Measurements from ENCODE around the gene ETNK2. TPM values are rescaled to one million over a fixed set of nuclear protein-coding genes. Genes with fewer than 3 reads are reported as not detected.
"Not testable (repeated sequence)": the region's sequence is repeated elsewhere in the genome, so short reads cannot be mapped to it uniquely, and the experiment has no call there.

The ETNK2 gene
- total RNA-seq, 1 donor from 2014 or later = 0.16 TPM

DNA sequence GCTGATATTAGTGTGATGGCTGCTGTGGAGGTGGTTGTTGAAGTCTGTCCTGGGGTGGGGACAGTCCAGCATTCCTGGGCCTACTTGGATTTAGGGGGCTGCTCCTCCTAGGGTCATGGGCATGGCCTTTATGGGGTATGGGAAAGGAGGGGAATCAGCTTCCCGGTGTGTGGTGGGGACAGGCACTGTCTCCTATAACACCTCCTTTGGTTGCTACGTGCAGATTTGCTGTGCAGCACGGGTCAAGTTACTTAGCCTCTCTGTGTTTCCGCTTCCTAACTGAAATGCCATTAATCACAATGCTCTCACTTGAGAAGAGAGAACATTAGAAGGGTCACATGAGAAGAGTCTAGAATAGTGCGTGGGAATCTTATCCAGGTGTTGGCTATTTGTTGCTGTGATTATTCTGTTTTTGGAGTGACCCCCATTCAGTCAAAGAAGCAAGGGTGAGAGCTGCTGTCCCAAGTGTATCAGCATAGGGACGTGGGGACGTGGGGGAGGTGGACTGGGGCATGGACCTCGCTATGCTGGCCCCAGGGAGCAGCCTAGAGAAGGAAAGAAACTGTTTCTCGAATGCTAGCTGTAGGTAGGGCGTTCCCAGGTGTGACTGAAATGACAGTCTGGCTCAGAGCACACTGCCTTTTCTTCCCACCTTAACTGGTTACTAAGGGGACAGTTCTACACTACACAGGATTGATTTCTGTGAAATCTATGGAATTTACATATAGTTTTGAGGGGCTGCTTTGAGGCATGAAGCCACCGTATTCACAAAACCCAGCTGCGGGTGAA lies 59.0 kb downstream of the ETNK2 start:
- H3K27ac Mint-ChIP-seq = no peak overlapping the region
- H3K4me1 Mint-ChIP-seq (ENCODE audit: low read depth) = no peaks in the 10 kb centered on the region
- no peaks in the 10 kb centered on the region for H3K9me3 Mint-ChIP-seq
- no peaks in the 10 kb centered on the region for H3K36me3 Mint-ChIP-seq (ENCODE audit: low read depth)
- intact Hi-C loops (cut with micrococcal nuclease) = no loop called here
- DNase-seq (ENCODE audit: low spot score) = no peak
- H3K27me3 Mint-ChIP-seq (ENCODE audit: insufficient read depth) = peaks cover 4% of the 10 kb centered on the region
- H3K4me3 Mint-ChIP-seq = no peak overlapping the region

DNA sequence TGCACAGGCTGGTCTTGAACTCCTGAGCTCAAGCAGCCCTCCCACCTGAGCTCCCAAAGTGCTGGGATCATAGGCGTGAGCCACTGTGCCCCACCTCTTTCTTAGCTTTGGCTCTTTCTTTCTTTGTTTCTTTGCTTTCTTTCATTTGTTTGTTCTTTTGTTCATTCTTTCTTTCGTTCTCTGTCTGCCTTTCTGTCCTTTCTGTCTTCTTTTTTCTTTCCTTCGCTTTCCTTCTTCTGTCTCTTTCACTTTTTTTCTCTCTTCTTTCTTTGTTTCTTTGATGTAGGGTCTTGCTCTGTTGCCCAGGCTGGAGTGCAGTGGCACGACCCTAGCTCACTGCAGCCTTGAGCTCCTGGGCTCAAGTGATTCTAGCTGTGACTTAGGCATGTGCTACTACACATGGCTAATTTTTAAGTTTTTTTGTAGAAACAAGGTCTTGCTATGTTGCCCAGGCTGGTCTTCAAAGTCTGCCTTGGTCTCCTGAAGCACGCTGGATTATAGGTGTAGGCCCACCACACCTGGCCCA lies 60.0 kb downstream of the ETNK2 start:
- no peak for DNase-seq (ENCODE audit: low spot score)
- Mint-ChIP-seq H3K27ac (no peak overlapping the region), H3K4me3 (no peak overlapping the region)

DNA sequence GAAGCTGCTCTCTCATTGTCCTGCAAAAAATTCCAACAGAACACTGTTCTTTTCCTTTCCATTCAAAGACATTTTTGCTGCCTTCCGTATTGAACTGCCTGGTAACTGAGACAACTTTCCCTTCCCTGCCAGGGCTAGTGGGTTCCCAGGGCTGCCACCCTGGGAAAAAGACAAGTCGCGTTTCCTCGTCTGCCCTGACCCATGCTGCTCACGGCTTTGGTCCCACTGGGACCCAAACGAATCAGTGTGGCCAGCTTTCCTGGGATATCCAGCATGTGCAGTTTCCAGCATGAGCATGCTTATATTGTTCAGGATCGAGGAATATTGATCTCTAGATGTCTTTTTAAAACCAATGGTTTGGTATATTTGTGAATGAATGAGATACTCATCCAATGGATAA lies 60.8 kb downstream of the ETNK2 start:
- no peak overlapping the region for H3K4me3 Mint-ChIP-seq
- no peak overlapping the region for H3K27ac Mint-ChIP-seq
- no peaks in the 10 kb centered on the region for H3K36me3 Mint-ChIP-seq (ENCODE audit: low read depth)
- intact Hi-C loops (cut with micrococcal nuclease) = no loop called here
- no peaks in the 10 kb centered on the region for H3K9me3 Mint-ChIP-seq
- no peaks in the 10 kb centered on the region for H3K4me1 Mint-ChIP-seq (ENCODE audit: low read depth)
- DNase-seq (ENCODE audit: low spot score) = no peak
- peaks cover 3% of the 10 kb centered on the region for H3K27me3 Mint-ChIP-seq (ENCODE audit: insufficient read depth)

More for the DNA sequence above, 60.0 kb downstream of the ETNK2 start:
- intact Hi-C loops (cut with micrococcal nuclease) = no loop called here
- no peaks in the 10 kb centered on the region for H3K36me3 Mint-ChIP-seq (ENCODE audit: low read depth)
- H3K4me1 Mint-ChIP-seq (ENCODE audit: low read depth) = no peaks in the 10 kb centered on the region
- H3K9me3 Mint-ChIP-seq = no peaks in the 10 kb centered on the region
- peaks cover 4% of the 10 kb centered on the region for H3K27me3 Mint-ChIP-seq (ENCODE audit: insufficient read depth)

DNA sequence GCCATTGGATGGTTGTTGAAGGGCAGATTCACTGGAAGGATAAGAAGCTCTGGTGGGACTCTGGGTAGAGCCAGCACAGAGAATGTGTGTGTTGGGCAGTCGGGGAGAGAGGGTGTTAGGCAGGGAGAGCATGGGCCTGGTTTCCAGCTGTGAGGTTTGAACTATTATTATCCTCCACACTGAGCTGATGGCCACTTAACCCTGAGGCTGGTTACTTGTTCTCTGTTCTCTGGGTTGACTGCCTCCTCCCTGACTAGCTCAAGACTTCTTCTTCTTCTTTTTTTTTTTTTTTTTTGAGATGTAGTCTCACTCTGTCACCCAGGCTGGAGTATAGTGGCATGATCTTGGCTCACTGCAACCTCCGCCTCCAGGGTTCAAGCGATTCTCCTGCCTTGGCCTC lies 61.7 kb downstream of the ETNK2 start:
- H3K4me3 Mint-ChIP-seq; H3K9me3 Mint-ChIP-seq; DNase-seq (ENCODE audit: low spot score); H3K4me1 Mint-ChIP-seq (ENCODE audit: low read depth); H3K27ac Mint-ChIP-seq; H3K27me3 Mint-ChIP-seq (ENCODE audit: insufficient read depth); H3K36me3 Mint-ChIP-seq (ENCODE audit: low read depth); intact Hi-C loops (cut with micrococcal nuclease): not testable (repeated sequence)

DNA sequence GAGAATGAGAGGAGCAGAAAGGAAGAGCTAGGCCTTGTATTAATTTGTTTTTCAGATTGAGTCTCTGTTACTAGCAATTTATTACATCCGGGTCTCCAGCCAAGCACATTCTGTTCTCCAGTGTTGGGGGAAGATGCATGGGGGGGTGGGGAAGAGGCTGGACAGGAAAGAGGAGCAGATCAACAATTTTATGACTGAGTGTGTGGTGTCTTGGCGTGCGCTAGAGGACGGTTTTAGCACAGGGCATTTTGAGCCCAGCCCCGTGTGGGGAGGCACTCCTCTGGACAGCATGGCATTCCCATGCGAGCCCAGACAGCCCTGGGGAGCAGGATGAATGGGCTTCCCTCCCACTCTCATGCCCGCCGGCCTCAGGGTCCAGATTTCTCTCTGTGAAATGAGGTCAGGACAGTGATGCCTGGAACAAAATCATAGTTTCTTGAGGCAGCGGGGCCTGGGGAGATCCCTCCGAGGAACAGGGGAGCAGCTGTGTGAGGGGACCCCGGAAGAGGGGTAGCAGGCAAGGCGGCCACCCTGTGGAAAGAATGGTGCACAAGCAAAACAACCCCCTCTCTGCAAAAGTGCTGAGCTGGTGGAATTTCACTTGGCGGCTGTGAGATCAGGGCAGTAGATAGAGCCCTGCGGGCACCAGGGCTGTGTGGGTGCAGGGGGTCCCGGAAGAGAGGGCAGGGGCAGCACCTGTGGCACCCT lies 62.6 kb downstream of the ETNK2 start:
- H3K9me3 Mint-ChIP-seq = no peaks in the 10 kb centered on the region
- DNase-seq (ENCODE audit: low spot score) = no peak
- intact Hi-C loops (cut with micrococcal nuclease) = no loop called here
- peaks cover 2% of the 10 kb centered on the region for H3K27me3 Mint-ChIP-seq (ENCODE audit: insufficient read depth)
- H3K4me3 Mint-ChIP-seq = no peak overlapping the region
- no peak overlapping the region for H3K27ac Mint-ChIP-seq
- H3K36me3 Mint-ChIP-seq (ENCODE audit: low read depth) = no peaks in the 10 kb centered on the region
- no peaks in the 10 kb centered on the region for H3K4me1 Mint-ChIP-seq (ENCODE audit: low read depth)

DNA sequence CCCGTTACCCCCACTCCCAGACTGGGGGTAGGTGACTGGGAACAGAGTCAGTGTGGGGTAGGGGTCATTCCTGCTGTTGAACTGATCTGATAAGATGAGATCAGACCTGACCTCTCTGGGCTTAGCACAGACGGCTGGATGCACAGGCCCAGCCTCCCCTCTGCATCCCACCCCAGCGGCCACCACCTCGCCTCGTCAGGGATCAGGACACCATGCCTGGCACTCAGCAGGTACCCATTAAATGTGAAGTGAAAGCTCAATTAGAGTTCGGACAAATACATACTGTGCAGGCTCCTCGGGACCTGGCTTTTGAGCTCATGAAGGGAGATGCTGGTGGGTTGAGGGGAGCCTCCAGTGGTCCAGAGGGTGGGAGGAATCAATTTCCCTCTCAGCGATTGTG lies 63.2 kb downstream of the ETNK2 start:
- Mint-ChIP-seq H3K4me1 (ENCODE audit: low read depth) (no peaks in the 10 kb centered on the region), H3K27ac (no peak overlapping the region), H3K36me3 (ENCODE audit: low read depth) (no peaks in the 10 kb centered on the region), H3K4me3 (no peak overlapping the region), H3K27me3 (ENCODE audit: insufficient read depth) (peaks cover 2% of the 10 kb centered on the region), H3K9me3 (no peaks in the 10 kb centered on the region)
- DNase-seq (ENCODE audit: low spot score) = no peak
- intact Hi-C loops (cut with micrococcal nuclease) = no loop called here

DNA sequence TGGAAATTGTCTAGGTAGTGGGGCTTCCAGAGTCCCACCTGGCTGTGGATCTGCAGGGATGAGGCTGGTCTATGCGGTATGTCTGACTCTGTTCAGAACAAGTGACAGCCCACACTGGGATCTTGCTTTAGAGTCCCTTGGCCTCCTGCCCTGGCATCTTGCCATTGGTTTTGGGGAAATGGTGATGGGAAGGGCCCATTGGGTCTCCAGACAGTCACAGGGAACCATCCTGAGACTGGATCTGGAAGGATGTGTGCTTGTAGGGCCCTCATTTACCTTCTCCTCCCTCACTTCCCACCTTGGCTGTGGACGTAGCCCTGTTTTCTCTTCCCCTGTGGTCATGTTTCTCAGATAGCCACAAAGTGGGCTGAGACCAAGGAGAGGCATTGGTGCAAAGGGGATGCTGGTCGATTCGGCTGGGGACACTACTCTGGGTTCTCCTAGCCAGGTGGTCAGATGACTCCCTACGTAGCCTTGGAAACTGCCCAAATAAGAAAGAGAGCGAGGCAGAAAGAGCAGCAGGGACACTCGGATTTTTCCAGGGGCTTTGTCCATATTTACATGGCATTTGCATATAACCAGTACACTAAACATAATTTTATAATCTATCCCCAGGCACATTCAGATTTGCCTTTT lies 63.8 kb downstream of the ETNK2 start:
- Mint-ChIP-seq H3K27ac (no peak overlapping the region), H3K27me3 (ENCODE audit: insufficient read depth) (peaks cover 2% of the 10 kb centered on the region)
- intact Hi-C loops (cut with micrococcal nuclease) = no loop called here

DNA sequence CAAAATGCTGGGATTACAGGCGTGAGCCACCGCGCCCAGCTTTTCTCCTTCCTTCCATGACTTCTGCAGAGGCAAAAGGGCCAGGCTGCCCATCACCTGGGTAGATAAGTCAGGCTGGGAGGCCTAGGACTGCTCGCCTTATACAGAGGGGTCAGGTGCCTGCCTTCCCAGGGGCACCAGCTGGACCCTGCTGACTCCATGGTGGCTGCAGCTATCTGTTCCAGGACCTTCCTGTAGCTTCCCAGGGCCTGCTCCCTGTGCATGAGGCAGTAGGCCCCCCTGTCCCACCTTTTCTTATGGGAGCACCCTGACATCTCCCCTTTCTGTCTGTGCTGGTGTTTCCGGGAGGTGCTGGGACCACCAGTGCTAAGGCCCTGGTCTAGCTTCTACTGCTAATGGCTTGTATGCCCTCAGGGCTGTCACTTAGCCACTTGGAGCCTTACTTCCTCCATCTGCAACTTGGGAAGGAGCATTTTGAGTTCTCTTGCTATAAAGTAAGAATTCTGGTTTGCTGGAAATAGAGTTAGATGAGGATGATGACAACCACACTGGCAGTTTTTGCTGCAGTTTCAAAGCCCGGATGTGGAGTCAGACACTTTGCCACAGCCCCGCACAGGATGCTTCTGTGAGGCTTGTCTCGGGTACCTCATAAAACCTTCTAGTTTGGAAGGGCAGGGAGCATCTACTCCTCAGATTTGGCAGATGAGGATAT lies 64.5 kb downstream of the ETNK2 start:
- Mint-ChIP-seq H3K27ac (no peak overlapping the region), H3K36me3 (ENCODE audit: low read depth) (no peaks in the 10 kb centered on the region), H3K4me1 (ENCODE audit: low read depth) (no peaks in the 10 kb centered on the region), H3K4me3 (no peak overlapping the region), H3K9me3 (no peaks in the 10 kb centered on the region), H3K27me3 (ENCODE audit: insufficient read depth) (peaks cover 2% of the 10 kb centered on the region)
- intact Hi-C loops (cut with micrococcal nuclease) = no loop called here
- no peak for DNase-seq (ENCODE audit: low spot score)

More for the DNA sequence above, 63.8 kb downstream of the ETNK2 start:
- DNase-seq (ENCODE audit: low spot score) = no peak
- Mint-ChIP-seq H3K36me3 (ENCODE audit: low read depth) (no peaks in the 10 kb centered on the region), H3K4me1 (ENCODE audit: low read depth) (no peaks in the 10 kb centered on the region), H3K4me3 (no peak overlapping the region), H3K9me3 (no peaks in the 10 kb centered on the region)

DNA sequence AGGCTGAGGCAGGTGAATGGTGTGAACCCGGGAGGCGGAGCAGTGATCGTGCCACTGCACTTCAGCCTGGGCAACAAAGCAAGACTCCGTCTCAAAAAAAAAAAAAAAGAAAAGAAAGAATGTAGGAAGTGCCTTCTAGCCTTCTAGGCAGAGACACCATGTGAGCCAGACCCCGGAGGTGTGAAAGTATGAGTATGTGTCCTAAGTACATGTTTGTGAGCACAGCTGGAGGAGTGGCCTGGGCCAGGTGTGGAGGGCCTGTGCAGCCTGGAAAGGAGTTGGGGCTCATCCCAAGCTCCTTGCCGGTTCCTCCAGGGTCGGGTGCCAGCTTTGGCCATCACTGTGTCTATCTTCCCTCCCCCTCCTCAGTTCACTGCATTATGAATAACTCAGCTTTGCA lies 66.0 kb downstream of the ETNK2 start:
- no peaks in the 10 kb centered on the region for H3K4me1 Mint-ChIP-seq (ENCODE audit: low read depth)
- no peaks in the 10 kb centered on the region for H3K27me3 Mint-ChIP-seq (ENCODE audit: insufficient read depth)
- no peak for DNase-seq (ENCODE audit: low spot score)
- no peak overlapping the region for H3K27ac Mint-ChIP-seq
- no peak overlapping the region for H3K4me3 Mint-ChIP-seq
- H3K9me3 Mint-ChIP-seq = no peaks in the 10 kb centered on the region
- intact Hi-C loops (cut with micrococcal nuclease) = no loop called here
- H3K36me3 Mint-ChIP-seq (ENCODE audit: low read depth) = no peaks in the 10 kb centered on the region

DNA sequence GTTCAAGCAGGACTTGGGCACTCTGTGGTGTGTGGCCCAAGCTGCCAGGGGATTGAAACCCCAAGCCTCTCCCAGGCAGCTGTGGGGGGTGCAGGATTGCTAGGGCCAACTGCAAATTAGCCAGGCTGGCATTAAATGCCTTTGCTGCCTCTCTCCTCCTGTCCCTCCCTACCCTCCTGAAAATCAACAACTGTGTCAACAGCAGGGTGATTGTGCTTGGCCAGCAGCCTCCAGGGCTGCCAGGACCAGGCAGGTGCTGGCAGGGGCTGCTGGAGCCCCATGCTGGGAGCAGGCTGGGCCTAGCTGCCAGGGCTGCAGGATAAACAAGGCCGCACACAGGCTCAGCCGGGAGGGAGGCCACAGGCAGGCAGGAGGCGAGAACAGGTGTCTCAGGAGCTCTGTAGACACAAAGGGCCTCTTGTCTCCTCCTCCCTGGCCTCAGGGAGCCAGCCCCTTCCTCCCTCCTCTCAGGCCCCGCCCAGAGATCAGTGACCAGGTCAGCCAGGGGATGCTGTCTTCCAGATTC lies 67.5 kb downstream of the ETNK2 start:
- H3K27ac Mint-ChIP-seq = no peak overlapping the region
- no peak overlapping the region for H3K4me3 Mint-ChIP-seq
- no peaks in the 10 kb centered on the region for H3K4me1 Mint-ChIP-seq (ENCODE audit: low read depth)
- intact Hi-C loops (cut with micrococcal nuclease) = no loop called here
- DNase-seq (ENCODE audit: low spot score) = no peak
- H3K36me3 Mint-ChIP-seq (ENCODE audit: low read depth) = no peaks in the 10 kb centered on the region
- H3K27me3 Mint-ChIP-seq (ENCODE audit: insufficient read depth) = no peaks in the 10 kb centered on the region
- H3K9me3 Mint-ChIP-seq = no peaks in the 10 kb centered on the region

DNA sequence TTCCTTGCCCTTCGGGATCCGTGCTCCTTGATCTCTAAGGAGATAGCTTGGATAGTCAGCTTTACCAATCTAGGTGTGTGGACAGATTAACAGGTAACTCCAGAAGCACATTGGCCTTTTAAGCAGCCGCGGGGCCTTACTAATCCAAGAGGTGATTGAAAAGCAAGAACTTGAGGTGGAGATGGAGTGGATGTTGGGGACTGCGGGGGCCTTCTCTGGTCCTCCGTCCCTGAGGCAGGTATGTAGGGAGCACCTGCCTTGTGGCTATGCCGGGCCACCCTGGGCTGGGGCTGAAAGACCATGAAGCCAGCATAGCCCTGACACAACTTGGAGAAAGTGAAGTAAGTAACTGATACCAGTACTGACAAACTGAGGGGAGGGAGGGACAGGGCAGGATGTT lies 68.4 kb downstream of the ETNK2 start:
- H3K27ac Mint-ChIP-seq = no peak overlapping the region
- no peak for DNase-seq (ENCODE audit: low spot score)
- intact Hi-C loops (cut with micrococcal nuclease) = no loop called here
- no peaks in the 10 kb centered on the region for H3K36me3 Mint-ChIP-seq (ENCODE audit: low read depth)
- no peaks in the 10 kb centered on the region for H3K27me3 Mint-ChIP-seq (ENCODE audit: insufficient read depth)
- H3K4me3 Mint-ChIP-seq = no peak overlapping the region
- H3K4me1 Mint-ChIP-seq (ENCODE audit: low read depth) = no peaks in the 10 kb centered on the region
- H3K9me3 Mint-ChIP-seq = no peaks in the 10 kb centered on the region

DNA sequence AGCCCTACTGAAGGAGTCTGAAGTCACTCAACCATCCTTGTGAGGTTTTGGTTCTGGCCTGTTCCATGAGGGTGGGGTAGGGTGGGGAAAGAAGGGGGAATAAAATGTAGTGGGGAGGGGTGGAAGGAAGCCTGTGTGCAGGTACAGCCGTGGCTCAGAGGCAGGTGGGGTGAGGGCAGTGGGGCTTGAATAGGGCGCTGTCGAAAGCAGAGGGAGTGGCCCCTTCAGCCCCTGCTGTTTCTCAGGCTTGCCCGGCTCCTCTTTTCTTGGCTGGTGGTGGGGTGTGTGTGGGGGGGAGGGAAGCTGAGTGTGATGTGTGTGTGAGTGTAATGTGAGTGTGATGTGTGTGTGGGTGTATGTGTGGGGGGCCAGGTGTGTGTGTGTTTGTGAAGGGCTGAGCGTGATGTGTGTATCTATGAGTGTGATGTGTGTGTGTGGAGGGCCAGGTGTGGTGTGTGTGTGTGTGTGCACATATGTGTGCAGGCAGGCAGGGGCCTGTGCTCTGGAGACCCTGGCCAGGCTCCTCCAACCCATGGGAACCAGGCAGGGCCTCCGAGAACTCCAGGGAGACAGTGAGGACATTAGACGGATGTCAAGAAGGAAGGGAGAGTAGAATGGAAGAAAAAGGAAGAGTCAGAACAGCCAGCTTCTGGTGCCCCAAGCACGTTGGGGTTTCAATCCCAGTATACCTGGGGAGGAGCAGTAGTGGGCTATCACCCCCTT lies 69.9 kb downstream of the ETNK2 start:
- Mint-ChIP-seq H3K36me3 (ENCODE audit: low read depth) (no peaks in the 10 kb centered on the region), H3K9me3 (no peaks in the 10 kb centered on the region), H3K27ac (no peak overlapping the region), H3K27me3 (ENCODE audit: insufficient read depth) (peaks cover 13% of the 10 kb centered on the region), H3K4me3 (no peak overlapping the region), H3K4me1 (ENCODE audit: low read depth) (no peaks in the 10 kb centered on the region)
- intact Hi-C loops (cut with micrococcal nuclease) = no loop called here
- DNase-seq (ENCODE audit: low spot score) = no peak

Measured in activated T-helper 1 cell treated with anti-CD3 and anti-CD28 coated beads, Interleukin-12 subunit alpha, Interleukin-12 subunit beta, Interleukin-2, Interleukin-4 antibody, amounts not matched to agents 30 ng/mL and 10 ng/mL and 1 ng/mL, durations not matched to agents 14 hours and 24 hours and 36 hours (primary cell).